DOHH2 (cell line): ENCODE data around the gene L3MBTL4.

Experiments used
- CTCF ChIP-seq: fragments of 200-600 bp; sonication (generic); IDR thresholded peaks from one replicate; pipeline ENCODE4 v1.5.1; 2014; ENCODE audit warnings: antibody characterized with exemption, mild to moderate bottlenecking, low read depth, low read length; ENCODE audit not compliant: poor library complexity, severe bottlenecking
- EZH2phosphoT487 ChIP-seq: fragments of 200-600 bp; sonication (generic); IDR thresholded peaks from 2 replicates; pipeline ENCODE4 v1.6.1; 2017; ENCODE audit warnings: borderline replicate concordance, mild to moderate bottlenecking, antibody characterized with exemption, low read length, moderate library complexity, mixed read lengths

- TF ChIP-seq CTCF (no peak), EZH2phosphoT487 (no peak)
Observed at GRCh38 chr18:5948781-5949180, 465.9 kb downstream of the L3MBTL4 start.
